IMR-90 (cell line): Measurements from ENCODE around the gene TVP23A. TPM values are rescaled to one million over a fixed set of nuclear protein-coding genes. Genes with fewer than 3 reads are reported as not detected.

Source experiments
- ATAC-seq: fragments of 200-7000 bp; cut with Tn5 transposase; 2 replicates; pipeline ENCODE4 v1.9.1; 2020; ENCODE audit warnings: low read depth, mild to moderate bottlenecking, moderate library complexity
- BruUV-seq: library from RNA; stranded (reverse); fragments of 400-500 nt; replicated peaks from 2 replicates; lab custom pipeline; 2021; lab: Mats Ljungman, UMichigan
- CTCF ChIA-PET: fragments of 300-600 bp; formaldehyde crosslinking; extraction: SDS; loops from one replicate; lab custom pipeline; 2021; ENCODE audit warnings: antibody characterized with exemption; lab: Yijun Ruan, JAX
- POLR2A ChIA-PET: fragments of 300-600 bp; sonication (Branson Sonifier 250); formaldehyde crosslinking; loops from one replicate; lab custom pipeline; 2022; ENCODE audit warnings: antibody characterized with exemption; ENCODE audit not compliant: unreplicated experiment; lab: Charles Lee
- DNase-seq: peaks from one replicate; pipeline ENCODE4 v3.0.0; 2013
- H2AFZ ChIP-seq: replicated peaks from 2 replicates; pipeline ENCODE3; 2013; ENCODE audit warnings: low read length, mild to moderate bottlenecking; ENCODE audit not compliant: poor library complexity
- H2AK5ac ChIP-seq: 2 replicates; pipeline ENCODE4 v1.6.1; 2013; ENCODE audit warnings: low read depth, low read length, inconsistent platforms
- H2AK9ac ChIP-seq: replicated peaks from 2 replicates; pipeline ENCODE3; 2013; ENCODE audit warnings: mild to moderate bottlenecking, low read depth, low read length, moderate library complexity; ENCODE audit not compliant: poor library complexity
- H2BK120ac ChIP-seq: 2 replicates; pipeline ENCODE4 v1.6.1; 2013; ENCODE audit warnings: low read depth, low read length, inconsistent platforms
- H2BK15ac ChIP-seq: 3 replicates; pipeline ENCODE4 v1.6.1; 2013; ENCODE audit warnings: low read depth, low read length, inconsistent platforms
- H2BK20ac ChIP-seq: 2 replicates; pipeline ENCODE4 v1.6.1; 2013; ENCODE audit warnings: low read depth, mild to moderate bottlenecking, inconsistent platforms, low read length, moderate library complexity
- H2BK5ac ChIP-seq: 2 replicates; pipeline ENCODE4 v1.6.1; 2013; ENCODE audit warnings: mild to moderate bottlenecking, low read depth, low read length, inconsistent platforms; ENCODE audit not compliant: poor library complexity, severe bottlenecking
- H3K14ac ChIP-seq: replicated peaks from 2 replicates; pipeline ENCODE4 v1.6.1; 2013; ENCODE audit warnings: low read depth, low read length, inconsistent platforms
- H3K18ac ChIP-seq: 2 replicates; pipeline ENCODE4 v1.6.1; 2013; ENCODE audit warnings: low read depth, low read length, control low read depth
- H3K23ac ChIP-seq: 2 replicates; pipeline ENCODE4 v1.6.1; 2013; ENCODE audit warnings: low read depth, low read length, inconsistent platforms
- H3K27ac ChIP-seq: 2 replicates; pipeline ENCODE4 v1.5.1; 2013; ENCODE audit warnings: mild to moderate bottlenecking, control low read depth, low read length; ENCODE audit not compliant: insufficient read depth
- H3K27me3 ChIP-seq: 2 replicates; pipeline ENCODE4 v1.6.1; 2013; ENCODE audit warnings: low read length; ENCODE audit not compliant: control insufficient read depth, insufficient read depth
- H3K36me3 ChIP-seq: 2 replicates; pipeline ENCODE4 v1.6.1; 2013; ENCODE audit warnings: low read length, mixed read lengths; ENCODE audit not compliant: control insufficient read depth, insufficient read depth
- H3K4ac ChIP-seq: 2 replicates; pipeline ENCODE4 v1.6.1; 2013; ENCODE audit warnings: low read depth, low read length, inconsistent platforms
- H3K4me1 ChIP-seq: 2 replicates; pipeline ENCODE4 v1.6.1; 2013; ENCODE audit warnings: low read length, mixed read lengths; ENCODE audit not compliant: control insufficient read depth, insufficient read depth
- H3K4me2 ChIP-seq: 2 replicates; pipeline ENCODE4 v1.6.1; 2013; ENCODE audit warnings: low read depth, mild to moderate bottlenecking, control low read depth, low read length, moderate library complexity
- H3K4me3 ChIP-seq: 2 replicates; pipeline ENCODE4 v1.5.1; 2013; ENCODE audit warnings: low read depth, mild to moderate bottlenecking, control low read depth, low read length, moderate library complexity; ENCODE audit not compliant: insufficient read depth
- H3K56ac ChIP-seq: 2 replicates; pipeline ENCODE4 v1.6.1; 2013; ENCODE audit warnings: low read length, inconsistent platforms; ENCODE audit not compliant: insufficient read depth; ENCODE audit errors: extremely low read depth
- H3K79me1 ChIP-seq, 2 experiments: 2 replicates each; pipeline ENCODE4 v1.6.1; 2013; ENCODE audit warnings: low read length in 2 of 2, inconsistent platforms in 1 of 2, low read depth in 1 of 2
- H3K9ac ChIP-seq: 2 replicates; pipeline ENCODE4 v1.6.1; 2013; ENCODE audit warnings: low read depth, low read length, control low read depth
- H3K9me1 ChIP-seq: 2 replicates; pipeline ENCODE4 v1.6.1; 2013; ENCODE audit warnings: low read length, inconsistent platforms; ENCODE audit not compliant: insufficient read depth
- H3K9me3 ChIP-seq: 2 replicates; pipeline ENCODE4 v1.6.1; 2013; ENCODE audit warnings: low read length; ENCODE audit not compliant: control insufficient read depth, insufficient read depth
- H4K20me1 ChIP-seq: 2 replicates; pipeline ENCODE4 v1.6.1; 2013; ENCODE audit warnings: low read length, inconsistent platforms; ENCODE audit not compliant: insufficient read depth
- H4K5ac ChIP-seq: 2 replicates; pipeline ENCODE4 v1.6.1; 2013; ENCODE audit warnings: mild to moderate bottlenecking, low read depth, low read length, control low read depth
- H4K8ac ChIP-seq, 2 experiments: 2 replicates each; pipeline ENCODE4 v1.6.1; 2013; ENCODE audit warnings: low read depth in 2 of 2, low read length in 2 of 2, control low read depth in 1 of 2, inconsistent platforms in 1 of 2
- H4K91ac ChIP-seq: 2 replicates; pipeline ENCODE4 v1.6.1; 2013; ENCODE audit warnings: low read depth, low read length, inconsistent platforms; ENCODE audit not compliant: insufficient read depth
- CHD1 ChIP-seq: IDR thresholded peaks from 2 replicates; pipeline ENCODE4 v1.6.1; 2012; ENCODE audit warnings: low read depth, low read length, improper control_type of control experiment
- FOS ChIP-seq: fragments of 150-350 bp; IDR thresholded peaks from 2 replicates; pipeline ENCODE4 v1.6.1; 2016; ENCODE audit warnings: low read depth, low read length
- MXI1 ChIP-seq: IDR thresholded peaks from 2 replicates; pipeline ENCODE4 v1.6.1; 2012; ENCODE audit warnings: low read depth, mild to moderate bottlenecking, low read length, moderate library complexity, borderline replicate concordance
- NFE2L2 ChIP-seq: fragments of 150-350 bp; IDR thresholded peaks from 2 replicates; pipeline ENCODE4 v1.6.1; 2016; ENCODE audit warnings: low read depth, mild to moderate bottlenecking, low read length
- POLR2A ChIP-seq: IDR thresholded peaks from 2 replicates; pipeline ENCODE4 v1.6.1; 2012; ENCODE audit warnings: mild to moderate bottlenecking, low read depth, low read length
- RFX5 ChIP-seq: IDR thresholded peaks from 2 replicates; pipeline ENCODE4 v1.8.0; 2012; ENCODE audit warnings: low read depth, mild to moderate bottlenecking, low read length, moderate library complexity
- WGBS, 2 experiments: methylation state at CpG; one replicate each; pipeline versions ENCODE4 v1.1.5 to v1.1.7; 2013; ENCODE audit warnings: missing lambda C conversion rate in 2 of 2; ENCODE audit not compliant: insufficient read length in 1 of 2; ENCODE audit errors: extremely low coverage in 2 of 2; 5-methylcytosine and 5-hydroxymethylcytosine counted together
- dilution Hi-C: fragments of 300-500 bp; cut with HindIII; formaldehyde crosslinking; loops from one replicate; pipeline ENCODE4 v1.14.3; 2018; ENCODE audit warnings: low sequenced_read_pairs; ENCODE audit not compliant: unreplicated experiment
- in situ Hi-C: fragments of 300-500 bp; cut with MboI; formaldehyde crosslinking; loops from 3 replicates; pipeline ENCODE4 v1.14.3; 2019; ENCODE audit warnings: low sequenced_read_pairs, inconsistent platforms, mixed read lengths
- intact Hi-C: fragments of 100-400 bp; cut with micrococcal nuclease; formaldehyde crosslinking; loops from 2 replicates; pipeline ENCODE4 v1.10.0; 2022
- polyA plus RNA-seq, 3 experiments: library from polyadenylated mRNA; depleted of rRNA; stranded (reverse); fragments of >200 nt; gene quantifications; 2 replicates each; pipeline ENCODE4 v1.2.3, GENCODE V29; 2012; ENCODE audit warnings: low replicate concordance in 1 of 3
- total RNA-seq: library from RNA; depleted of rRNA; stranded (reverse); fragments of >200 nt; gene quantifications from 2 replicates; pipeline ENCODE4 v1.2.3, GENCODE V29; 2012

Gene TVP23A
- total and polyA plus RNA-seq, 2 of the 4 experiments (the other 2 are of a cell fraction), result not detected

GRCh38 chr16:10868104-10868595 lies 49.6 kb upstream of the TVP23A start:
- no peak overlapping the region for H2AFZ ChIP-seq
- ATAC-seq (no peak), DNase-seq (no peak)
- H2BK5ac ChIP-seq, result no peak overlapping the region
- POLR2A ChIA-PET, result no interaction called here
- no peak overlapping the region for H3K4ac ChIP-seq
- WGBS, 2 experiments, result 86% methylated on average over 1 of the region's 6 CpGs; no CpG with 5 or more reads in 1 of the 2 experiments
- H2AK5ac ChIP-seq, result no peak overlapping the region
- H3K4me3 ChIP-seq, result no peak overlapping the region
- no peak overlapping the region for H2BK15ac ChIP-seq
- no peak overlapping the region for H3K27ac ChIP-seq
- no peak overlapping the region for H2BK120ac ChIP-seq
- H3K79me1 ChIP-seq, result no peaks in the 10 kb centered on the region
- peaks cover 4% of the 10 kb centered on the region for H3K27me3 ChIP-seq
- H4K5ac ChIP-seq, result no peak overlapping the region
- no peak overlapping the region for H3K23ac ChIP-seq
- H3K4me2 ChIP-seq, result no peak overlapping the region
- H2AK9ac ChIP-seq, result no peak overlapping the region
- 0 out of 2 replicates have a peak, but pooled peaks cover 3% of the 10 kb centered on the region for H3K9me1 ChIP-seq
- no peak overlapping the region for H3K14ac ChIP-seq
- H4K20me1 ChIP-seq, result no peaks in the 10 kb centered on the region
- no peaks in the 10 kb centered on the region for H3K36me3 ChIP-seq
- H3K9me3 ChIP-seq, result no peaks in the 10 kb centered on the region
- BruUV-seq, result no TSS peak
- no peak overlapping the region for H3K56ac ChIP-seq
- H3K9ac ChIP-seq, result no peak overlapping the region
- CTCF ChIA-PET, result interaction anchor here (0.6 kb wide), 1 partner anchor 261 kb away, joined by 3 read pairs; no protein-coding TSS in a partner anchor
- H4K8ac ChIP-seq, result no peak overlapping the region
- in situ Hi-C loops (no loop called here), intact Hi-C loops (no loop called here), dilution Hi-C loops (no loop called here)
- no peak overlapping the region for H2BK20ac ChIP-seq
- TF ChIP-seq NFE2L2, result no peak
- TF ChIP-seq POLR2A, result no peak
- no peak for TF ChIP-seq RFX5
- TF ChIP-seq FOS, result no peak
- TF ChIP-seq CHD1, result no peak
- TF ChIP-seq MXI1, result no peak
- no peak overlapping the region for H3K18ac ChIP-seq
- H3K4me1 ChIP-seq, result peaks cover 5% of the 10 kb centered on the region
- no peak overlapping the region for H4K91ac ChIP-seq
